HCT116 (cell line): Measurements from ENCODE around the gene ATP2B3. TPM values are rescaled to one million over a fixed set of nuclear protein-coding genes. Genes with fewer than 3 reads are reported as not detected.

Source experiments
- ATAC-seq: fragments of 200-7000 bp; cut with Tn5 transposase; 2 replicates; pipeline ENCODE4 v1.9.1; 2020; ENCODE audit warnings: mild to moderate bottlenecking, moderate library complexity
- BruUV-seq: library from RNA; stranded (reverse); fragments of 400-500 nt; replicated peaks from 2 replicates; lab custom pipeline; 2021; lab: Mats Ljungman, UMichigan
- CTCF ChIA-PET: fragments of 300-600 bp; sonication (Branson Sonifier 250); formaldehyde crosslinking; loops from one replicate; lab custom pipeline; 2021; ENCODE audit warnings: antibody characterized with exemption; lab: Charles Lee
- POLR2A ChIA-PET: fragments of 300-600, 350-600 bp; sonication (Branson Sonifier 250); formaldehyde crosslinking; loops from one replicate; lab custom pipeline; 2021; ENCODE audit warnings: antibody characterized with exemption; lab: Charles Lee
- RAD21 ChIA-PET, 2 experiments: fragments of 300-600 bp; sonication (Branson Sonifier 250); formaldehyde crosslinking; loops; one replicate each; lab custom pipeline; 2023; ENCODE audit warnings: low total read pairs in 2 of 2; ENCODE audit not compliant: uncharacterized antibody in 2 of 2, unreplicated experiment in 2 of 2, low non-redundant PET in 1 of 2; lab: Charles Lee
- DNase-seq: peaks from one replicate; pipeline ENCODE4 v3.0.0-alpha.2; 2010; ENCODE audit warnings: low read depth, low spot score
- H2AFZ ChIP-seq: fragments of 200-600 bp; shearing (Covaris generic), sonication (generic); 2 replicates; pipeline ENCODE4 v1.6.1; 2017; ENCODE audit warnings: low read depth, mixed run types, mixed read lengths, antibody characterized with exemption, low read length; ENCODE audit not compliant: poor library complexity, severe bottlenecking
- H3K27ac ChIP-seq: 2 replicates; pipeline ENCODE4 v1.5.1; 2012; ENCODE audit warnings: low read depth, low read length
- H3K27me3 ChIP-seq: fragments of 200-600 bp; sonication (generic); 2 replicates; pipeline ENCODE4 v1.6.1; 2016; ENCODE audit warnings: mixed run types, low read length, mixed read lengths; ENCODE audit not compliant: insufficient read depth
- H3K36me3 ChIP-seq, 2 experiments: fragments of 200-500 bp in 1 of 2; fragments of 200-600 bp in 1 of 2; sonication (Bioruptor generic) in 1 of 2; sonication (generic) in 1 of 2; 2 replicates each; pipeline versions ENCODE4 v1.5.1 to v1.6.1; 2014 to 2016; ENCODE audit warnings: low read length in 2 of 2, inconsistent platforms in 1 of 2, mixed read lengths in 1 of 2, mixed run types in 1 of 2; ENCODE audit not compliant: insufficient read depth in 2 of 2, control insufficient read depth in 1 of 2
- H3K4me1 ChIP-seq, 2 experiments: fragments of 200-600 bp in 1 of 2; sonication (generic) in 1 of 2; 2 replicates each; pipeline versions ENCODE4 v1.5.1 to v1.6.1; 2012 to 2017; ENCODE audit warnings: low read length in 2 of 2, inconsistent platforms in 1 of 2, mild to moderate bottlenecking in 1 of 2, mixed read lengths in 1 of 2, mixed run types in 1 of 2, moderate library complexity in 1 of 2; ENCODE audit not compliant: insufficient read depth in 2 of 2, control insufficient read depth in 1 of 2
- H3K4me2 ChIP-seq: fragments of 200-600 bp; sonication (generic); 2 replicates; pipeline ENCODE4 v1.6.1; 2017; ENCODE audit warnings: mixed run types, low read length, mixed read lengths
- H3K4me3 ChIP-seq, 2 experiments: fragments of 200-600 bp in 1 of 2; sonication (generic) in 1 of 2; replicated peaks in 1 of 2; 2 replicates each; pipeline ENCODE4 v1.5.1; 2011 to 2016; ENCODE audit warnings: low read length in 2 of 2, control low read depth in 1 of 2, low read depth in 1 of 2, mild to moderate bottlenecking in 1 of 2, mixed read lengths in 1 of 2, mixed run types in 1 of 2
- H3K79me2 ChIP-seq: fragments of 200-600 bp; sonication (generic); 2 replicates; pipeline ENCODE4 v1.6.1; 2017; ENCODE audit warnings: mild to moderate bottlenecking, mixed run types, low read length, moderate library complexity, mixed read lengths; ENCODE audit not compliant: insufficient read depth
- H3K9ac ChIP-seq: fragments of 200-600 bp; sonication (generic); 2 replicates; pipeline ENCODE4 v1.6.1; 2016; ENCODE audit warnings: low read length, mixed read lengths
- H3K9me2 ChIP-seq: fragments of 200-600 bp; sonication (generic), shearing (Covaris generic); 2 replicates; pipeline ENCODE4 v1.6.1; 2017; ENCODE audit warnings: mixed run types, mild to moderate bottlenecking, moderate library complexity; ENCODE audit not compliant: insufficient read depth
- H3K9me3 ChIP-seq, 2 experiments: fragments of 200-500 bp in 1 of 2; fragments of 200-600 bp in 1 of 2; sonication (Bioruptor generic) in 1 of 2; sonication (generic) in 1 of 2; 2 replicates each; pipeline ENCODE4 v1.6.1; 2014 to 2017; ENCODE audit warnings: low read length in 2 of 2, mixed read lengths in 2 of 2, inconsistent platforms in 1 of 2, low read depth in 1 of 2, mild to moderate bottlenecking in 1 of 2, mixed run types in 1 of 2, moderate library complexity in 1 of 2; ENCODE audit not compliant: control insufficient read depth in 1 of 2, insufficient read depth in 1 of 2
- H4K20me1 ChIP-seq: fragments of 200-600 bp; sonication (generic), shearing (Covaris generic); 2 replicates; pipeline ENCODE4 v1.6.1; 2017; ENCODE audit warnings: mixed run types, mild to moderate bottlenecking, moderate library complexity; ENCODE audit not compliant: insufficient read depth
- ATF3 ChIP-seq: IDR thresholded peaks from 2 replicates; pipeline ENCODE4 v1.6.1; 2012
- CBX3 ChIP-seq: IDR thresholded peaks from 2 replicates; pipeline ENCODE4 v1.6.1; 2012; ENCODE audit warnings: low read depth
- CEBPB ChIP-seq: IDR thresholded peaks from 2 replicates; pipeline ENCODE4 v1.6.1; 2012; ENCODE audit warnings: low read depth
- CTCF ChIP-seq, 3 experiments: fragments of 200-600 bp in 1 of 3; sonication (generic) in 1 of 3; IDR thresholded peaks in 2 of 3; conservative IDR thresholded peaks in 1 of 3; 2 replicates each; pipeline ENCODE4 v1.5.1; 2012 to 2017; ENCODE audit warnings: low read depth in 2 of 3, low read length in 2 of 3, antibody characterized with exemption in 1 of 3, borderline replicate concordance in 1 of 3, control low read depth in 1 of 3, mild to moderate bottlenecking in 1 of 3, mixed read lengths in 1 of 3, mixed run types in 1 of 3, moderate library complexity in 1 of 3; ENCODE audit not compliant: insufficient read depth in 1 of 3
- ELF1 ChIP-seq: IDR thresholded peaks from 2 replicates; pipeline ENCODE4 v1.6.1; 2012; ENCODE audit warnings: low read depth, borderline replicate concordance
- EZH2 ChIP-seq: fragments of 200-600 bp; sonication (generic); IDR thresholded peaks from 2 replicates; pipeline ENCODE4 v1.6.1; 2017; ENCODE audit warnings: antibody characterized with exemption, mixed run types
- EZH2phosphoT487 ChIP-seq: fragments of 200-600 bp; IDR thresholded peaks from 2 replicates; pipeline ENCODE4 v1.6.1; 2018; ENCODE audit warnings: antibody characterized with exemption, borderline replicate concordance
- JUND ChIP-seq: IDR thresholded peaks from 2 replicates; pipeline ENCODE4 v1.6.1; 2012
- POLR2A ChIP-seq: IDR thresholded peaks from 2 replicates; pipeline ENCODE4 v1.7.0; 2011; ENCODE audit warnings: borderline replicate concordance; ENCODE audit not compliant: insufficient read depth, insufficient read length; ENCODE audit errors: extremely low read depth
- RAD21 ChIP-seq: IDR thresholded peaks from 2 replicates; pipeline ENCODE4 v1.6.1; 2012; ENCODE audit warnings: low read depth, mild to moderate bottlenecking
- REST ChIP-seq: IDR thresholded peaks from 2 replicates; pipeline ENCODE4 v1.6.1; 2012; ENCODE audit warnings: low read depth
- TCF7L2 ChIP-seq: IDR thresholded peaks from 2 replicates; pipeline ENCODE4 v1.7.0; 2011; ENCODE audit warnings: borderline replicate concordance, inconsistent platforms; ENCODE audit not compliant: insufficient read depth, insufficient read length; ENCODE audit errors: extremely low read depth
- YY1 ChIP-seq: IDR thresholded peaks from 2 replicates; pipeline ENCODE4 v1.6.1; 2011; ENCODE audit warnings: low read length, low read depth, moderate library complexity, mild to moderate bottlenecking; ENCODE audit not compliant: insufficient replicate concordance; ENCODE audit errors: extremely low read depth
- ZFX ChIP-seq: fragments of 450-650 bp; IDR thresholded peaks from 2 replicates; pipeline ENCODE4 v1.6.1; 2017
- ZNF274 ChIP-seq: fragments of 200-500 bp; sonication (Bioruptor generic); IDR thresholded peaks from 2 replicates; pipeline ENCODE4 v1.6.1; 2014; ENCODE audit warnings: mild to moderate bottlenecking, low read depth, low read length, inconsistent platforms
- intact Hi-C: fragments of 100-400 bp; cut with micrococcal nuclease; formaldehyde crosslinking; loops from 2 replicates; pipeline ENCODE4 v1.10.0; 2022
- total RNA-seq: library from RNA; stranded (reverse); gene quantifications from one replicate; pipeline ENCODE4 v1.2.1, GENCODE V29; 2021; ENCODE audit not compliant: unreplicated experiment

Gene ATP2B3
- total RNA-seq, 1 experiment from 2014 or later: not detected

- no peak for ATAC-seq
- DNase-seq: no peak
- RAD21 ChIA-PET: no interaction called here
- Histone ChIP-seq H2AFZ (no peak overlapping the region), H3K4me3 (no peak overlapping the region), H3K79me2 (no peaks in the 10 kb centered on the region), H3K36me3 (no peaks in the 10 kb centered on the region), H3K4me2 (no peak overlapping the region), H3K9ac (no peak overlapping the region), H3K9me2 (no peaks in the 10 kb centered on the region), H3K27ac (no peak overlapping the region)
- CTCF ChIA-PET: no interaction called here
- no TSS peak for BruUV-seq
- intact Hi-C loops: no loop called here
- TF ChIP-seq EZH2 (no peak), RAD21 (no peak), ATF3 (no peak), ELF1 (no peak), REST (no peak), YY1 (no peak), EZH2phosphoT487 (no peak), CTCF (IDR thresholded peaks at IDR 0.05 in 2 of 3, conservative IDR thresholded peaks at IDR 0.05 in 1 of 3; ENCODE audit: borderline replicate concordance in 1 of 3, insufficient read depth in 1 of 3, low read depth in 2 of 3, low read length in 2 of 3) (no peak), CEBPB (no peak), ZFX (no peak), ZNF274 (no peak), JUND (no peak), TCF7L2 (no peak), CBX3 (no peak), POLR2A (no peak)
- TF ChIP-seq, all 23 proteins: peak for 0
- no peaks in the 10 kb centered on the region for H4K20me1 ChIP-seq
- no peaks in the 10 kb centered on the region for H3K27me3 ChIP-seq
- H3K9me3 ChIP-seq: no peaks in the 10 kb centered on the region
- no peaks in the 10 kb centered on the region for H3K4me1 ChIP-seq
- POLR2A ChIA-PET: no interaction called here
Measured at GRCh38 chrX:153576239-153576870, 58.9 kb downstream of the ATP2B3 start.
